ENCODE measurements around the gene TM7SF3.

Gene TM7SF3

DNA sequence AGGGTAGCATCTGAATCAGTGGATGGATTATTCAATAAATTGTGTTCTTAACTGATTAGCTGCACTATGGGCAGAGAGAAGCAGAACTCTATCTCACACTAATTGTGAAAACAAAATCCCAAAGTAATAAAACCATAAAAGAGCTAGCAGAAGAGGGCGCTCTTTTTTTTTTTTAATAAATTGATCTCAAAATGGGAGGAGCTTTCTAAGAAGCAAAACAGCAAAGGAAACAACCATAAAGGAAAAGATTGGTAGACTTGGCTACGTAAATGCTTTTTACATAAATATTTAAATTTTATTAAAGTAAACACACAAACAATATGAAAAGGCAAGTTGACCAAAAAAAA, 1.5 kb upstream of the TM7SF3 start:
- peak; percentile 43 for DNase-seq (ENCODE audit: low spot score)

DNA sequence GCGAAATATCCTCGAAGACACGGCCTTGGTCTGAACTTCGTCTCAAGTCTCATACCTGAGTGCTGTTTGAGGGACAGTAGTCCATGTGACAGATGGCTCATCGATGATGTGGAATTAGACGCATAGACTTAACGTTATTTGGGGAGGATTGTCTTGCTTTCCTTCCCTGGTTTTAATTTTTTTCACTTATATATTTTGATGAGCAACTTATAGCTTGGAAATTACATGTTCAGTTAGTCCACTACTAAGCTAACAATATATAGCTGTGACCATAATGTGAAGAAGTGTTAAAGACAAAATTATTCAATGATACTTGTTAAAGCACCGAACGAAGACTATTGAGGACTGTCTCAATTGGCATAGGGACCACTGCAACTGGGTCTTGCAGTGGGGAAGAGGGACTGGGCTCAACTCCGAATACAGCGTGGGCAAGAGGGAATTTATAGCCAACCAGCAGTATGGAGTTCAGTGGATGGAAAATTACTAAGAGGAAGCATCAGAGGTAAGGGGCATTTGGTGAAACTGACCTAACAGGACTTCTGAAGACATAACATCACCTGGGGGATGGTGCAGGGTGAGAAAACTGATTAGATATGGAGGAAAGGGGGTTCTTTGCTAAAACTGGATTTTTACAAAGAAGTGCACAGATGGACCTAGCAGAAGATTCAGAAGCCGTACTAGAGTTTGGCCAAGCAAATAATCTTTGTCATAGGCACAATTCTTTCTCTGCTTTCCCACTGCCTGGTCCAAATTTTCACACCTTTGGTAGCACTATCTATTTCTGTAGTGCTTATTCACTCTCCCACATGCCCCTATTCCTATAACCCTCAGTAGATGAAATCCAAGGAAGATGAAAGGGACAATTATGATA, 910 bp upstream of the TM7SF3 start:
- no peak for DNase-seq (ENCODE audit: low spot score)

- peak; percentile 52 for DNase-seq (ENCODE audit: low spot score)
Measured at GRCh38 chr12:27013611-27014084, 536 bp downstream of the TM7SF3 start.

DNA sequence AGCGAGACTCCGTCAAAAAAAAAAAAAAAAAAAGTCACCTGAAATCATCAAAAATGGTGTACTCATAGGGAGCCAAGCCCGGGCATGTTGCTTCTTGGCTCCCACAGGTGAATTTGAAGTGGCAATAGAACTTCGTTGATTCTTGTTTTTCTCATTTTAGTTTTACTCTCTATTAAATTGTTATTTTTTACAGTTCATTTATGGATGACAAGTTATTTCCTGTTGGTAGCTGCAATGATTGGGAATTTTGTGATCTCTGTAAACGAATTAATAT, 1.3 kb downstream of the TM7SF3 start:
- DNase-seq (ENCODE audit: low spot score): no peak

- DNase-seq (ENCODE audit: low spot score): no peak
Measured at GRCh38 chr12:27012239-27012981, 1.8 kb downstream of the TM7SF3 start.

GRCh38 chr12:27009881-27010301, 4.3 kb downstream of the TM7SF3 start:
- no peak for DNase-seq (ENCODE audit: low spot score)

GRCh38 chr12:27008081-27008480, 6.1 kb downstream of the TM7SF3 start:
- no peak for DNase-seq (ENCODE audit: low spot score)

DNA sequence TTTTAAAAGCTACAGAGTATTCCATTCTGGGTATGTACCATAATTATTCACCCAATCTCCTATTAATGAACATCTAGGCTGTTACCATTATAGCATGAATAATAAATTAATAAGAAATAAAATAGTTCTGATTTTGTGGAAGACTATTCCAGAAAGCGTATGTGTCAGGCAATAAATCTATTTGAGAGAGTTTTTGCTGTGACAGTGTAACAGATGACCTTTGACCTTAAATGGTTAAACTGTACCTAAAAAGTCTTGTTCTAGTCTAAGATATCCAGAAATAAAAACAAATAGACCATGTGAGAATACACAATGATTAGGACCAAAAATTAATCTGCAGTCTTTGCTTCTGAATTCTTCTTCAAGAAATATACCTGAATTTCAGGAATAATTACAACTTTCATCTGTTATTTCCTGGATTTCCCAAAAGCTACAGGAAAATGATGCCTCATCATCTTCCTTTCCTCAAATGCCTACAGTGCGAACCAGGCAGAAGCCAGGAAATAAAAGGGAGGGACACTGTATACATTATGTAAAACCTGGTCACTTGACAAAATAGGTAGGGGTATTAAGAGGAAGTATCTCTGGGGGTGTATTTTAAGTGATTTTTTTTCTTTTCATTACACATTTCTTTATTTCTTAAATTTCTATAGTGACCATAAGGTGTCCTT, 7.3 kb downstream of the TM7SF3 start:
- no peak for DNase-seq (ENCODE audit: low spot score)

GRCh38 chr12:27005495-27005894, 8.7 kb downstream of the TM7SF3 start:
- no peak for DNase-seq (ENCODE audit: low spot score)

DNA sequence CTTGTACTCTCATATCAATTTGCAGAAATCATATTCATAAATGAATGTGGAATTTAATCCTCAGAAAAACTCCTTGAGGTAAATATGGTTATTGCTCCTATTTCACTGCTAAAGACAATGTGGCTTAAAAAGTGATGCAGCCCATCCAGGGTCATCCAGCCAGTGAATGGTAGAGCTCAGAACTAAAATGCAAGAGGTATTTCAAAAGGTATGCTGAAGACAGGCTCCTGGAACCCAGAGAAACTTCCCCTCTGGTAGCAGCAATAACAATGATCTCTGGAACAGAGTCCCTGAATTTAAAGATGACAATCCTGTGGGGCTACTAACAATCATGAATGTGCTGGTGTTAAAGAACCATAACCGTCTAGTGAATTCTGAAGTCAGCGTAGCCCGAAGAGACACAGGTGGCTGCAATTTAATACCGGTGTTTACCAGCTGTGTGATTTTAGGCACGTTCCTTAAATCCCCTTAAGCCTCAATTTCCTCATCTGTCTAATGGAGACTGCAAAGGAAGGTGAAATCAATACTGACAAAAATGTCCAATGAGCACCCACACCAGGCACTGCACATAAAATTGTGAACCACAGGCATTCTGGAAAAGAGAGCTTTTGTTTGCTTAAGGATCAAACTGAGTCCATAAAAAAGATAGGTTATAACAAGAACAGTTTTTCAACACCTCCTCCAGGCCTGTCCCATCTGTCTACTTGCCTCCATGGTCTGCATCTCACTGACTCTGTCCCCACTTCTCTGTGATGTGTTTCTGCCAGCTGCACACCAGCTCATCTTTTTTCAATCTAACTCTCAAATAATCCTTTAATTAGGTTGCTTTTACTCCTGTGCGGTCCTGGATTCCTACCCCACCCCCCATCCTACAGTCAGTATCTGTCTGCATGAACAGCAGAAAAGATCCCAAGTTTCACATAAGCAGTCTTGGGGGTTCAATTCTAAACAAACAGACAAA, 10.5 kb downstream of the TM7SF3 start:
- no peak for DNase-seq (ENCODE audit: low spot score)

- DNase-seq (ENCODE audit: low spot score): no peak
Measured at GRCh38 chr12:27002141-27002540, 12.0 kb downstream of the TM7SF3 start.

- no peak for DNase-seq (ENCODE audit: low spot score)
Measured at GRCh38 chr12:27001663-27002062, 12.5 kb downstream of the TM7SF3 start.

DNA sequence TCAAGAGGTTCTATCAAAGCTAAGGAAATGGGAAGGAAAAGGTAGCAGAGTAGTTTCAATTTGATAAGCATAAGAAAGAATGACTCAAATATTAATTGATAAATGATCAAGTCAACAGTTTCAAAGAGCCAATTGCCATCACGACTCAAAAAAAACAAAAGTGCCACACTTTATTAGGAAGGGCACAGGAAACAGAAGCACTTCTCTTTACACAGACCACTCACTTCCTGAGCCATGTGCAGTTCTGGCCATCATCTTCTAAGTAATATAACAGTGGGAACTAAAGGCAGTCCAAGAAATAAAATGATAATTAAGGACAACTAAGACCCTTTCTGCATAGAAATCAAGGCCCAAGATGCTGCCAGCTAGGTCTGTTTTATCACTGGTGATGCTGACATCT, 13.2 kb downstream of the TM7SF3 start:
- no peak for DNase-seq (ENCODE audit: low spot score)

DNA sequence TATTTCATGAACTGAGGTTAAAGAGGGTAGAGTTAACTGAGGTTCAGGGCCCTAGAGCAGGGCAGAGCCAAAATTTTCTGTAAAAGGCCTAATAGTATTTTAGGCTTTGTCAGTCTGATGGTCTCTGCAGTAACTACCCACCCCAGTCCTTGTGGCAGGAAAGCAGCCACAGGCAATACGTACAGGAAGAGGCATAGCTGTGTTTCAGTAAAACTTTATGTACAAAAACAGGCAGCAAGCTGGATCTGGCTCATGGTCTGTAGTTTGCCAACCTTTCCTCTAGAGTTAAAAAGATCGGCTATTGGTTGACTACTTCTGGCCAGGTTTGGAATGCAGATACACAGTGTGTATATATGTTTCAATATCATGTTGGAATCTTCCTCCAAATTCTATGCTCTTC, 17.2 kb downstream of the TM7SF3 start:
- DNase-seq (ENCODE audit: low spot score): no peak

- DNase-seq (ENCODE audit: low spot score): no peak
Measured at GRCh38 chr12:26995706-26996105, 18.5 kb downstream of the TM7SF3 start.

GRCh38 chr12:26994109-26994508, 20.1 kb downstream of the TM7SF3 start:
- no peak for DNase-seq (ENCODE audit: low spot score)

GRCh38 chr12:26991826-26992225, 22.4 kb downstream of the TM7SF3 start:
- no peak for DNase-seq (ENCODE audit: low spot score)

DNA sequence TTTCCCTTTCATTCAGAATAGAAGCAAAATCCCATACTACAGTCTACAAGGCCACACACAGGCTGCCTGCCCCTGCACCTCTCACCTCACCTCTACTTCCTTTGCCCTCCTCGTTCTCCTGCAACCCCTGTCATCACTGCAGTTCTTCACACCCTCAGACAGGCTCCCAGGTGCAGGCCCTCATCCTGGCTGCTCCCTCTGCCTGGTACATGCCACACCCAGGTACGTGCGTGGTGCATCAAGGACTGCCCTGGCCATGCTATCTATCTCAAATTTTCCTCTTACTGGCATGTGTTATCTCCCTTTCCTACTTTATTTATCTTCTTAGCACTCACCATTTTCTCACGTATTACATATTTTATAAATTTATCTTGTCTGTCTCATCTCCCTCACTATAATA, 24.3 kb downstream of the TM7SF3 start:
- DNase-seq (ENCODE audit: low spot score): no peak

GRCh38 chr12:26988703-26989102, 25.5 kb downstream of the TM7SF3 start:
- no peak for DNase-seq (ENCODE audit: low spot score)

- DNase-seq (ENCODE audit: low spot score): peak; percentile 5
Measured at GRCh38 chr12:26987634-26988424, 26.4 kb downstream of the TM7SF3 start.

- DNase-seq (ENCODE audit: low spot score): no peak
Measured at GRCh38 chr12:26982866-26983265, 31.3 kb downstream of the TM7SF3 start.
